ENCODE data around the gene B4GALT1. TPM values are rescaled to one million over a fixed set of nuclear protein-coding genes. Genes with fewer than 3 reads are reported as not detected.

B4GALT1 gene
- total RNA-seq, 4 donors from 2014 or later, result 40.9 to 59.6 (median 46.3) TPM

DNA sequence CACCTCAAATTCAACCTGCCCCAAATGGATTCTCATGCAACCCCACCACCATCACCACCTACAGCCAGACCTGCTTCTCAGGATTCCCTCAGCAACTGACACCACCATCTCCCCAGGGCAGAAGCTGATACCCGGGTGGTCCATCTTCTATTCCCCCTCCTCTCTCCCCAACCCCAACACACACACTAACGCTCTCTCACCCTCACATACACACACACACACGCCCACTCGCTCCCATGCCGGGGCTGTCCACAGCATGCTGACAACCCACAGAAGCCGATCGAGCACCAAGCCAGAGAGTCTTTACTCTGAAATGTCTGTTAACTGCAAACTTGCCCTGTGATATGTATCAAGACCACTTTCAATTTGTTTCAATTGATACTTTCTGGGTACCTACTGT, 28.4 kb downstream of the B4GALT1 start:
- H3K4me3 ChIP-seq (ENCODE audit: low read depth, poor library complexity, severe bottlenecking), result no peak overlapping the region
- TF ChIP-seq POLR2A (IDR thresholded peaks at IDR 0.05), result no peak
- TF ChIP-seq, protein P1, sequence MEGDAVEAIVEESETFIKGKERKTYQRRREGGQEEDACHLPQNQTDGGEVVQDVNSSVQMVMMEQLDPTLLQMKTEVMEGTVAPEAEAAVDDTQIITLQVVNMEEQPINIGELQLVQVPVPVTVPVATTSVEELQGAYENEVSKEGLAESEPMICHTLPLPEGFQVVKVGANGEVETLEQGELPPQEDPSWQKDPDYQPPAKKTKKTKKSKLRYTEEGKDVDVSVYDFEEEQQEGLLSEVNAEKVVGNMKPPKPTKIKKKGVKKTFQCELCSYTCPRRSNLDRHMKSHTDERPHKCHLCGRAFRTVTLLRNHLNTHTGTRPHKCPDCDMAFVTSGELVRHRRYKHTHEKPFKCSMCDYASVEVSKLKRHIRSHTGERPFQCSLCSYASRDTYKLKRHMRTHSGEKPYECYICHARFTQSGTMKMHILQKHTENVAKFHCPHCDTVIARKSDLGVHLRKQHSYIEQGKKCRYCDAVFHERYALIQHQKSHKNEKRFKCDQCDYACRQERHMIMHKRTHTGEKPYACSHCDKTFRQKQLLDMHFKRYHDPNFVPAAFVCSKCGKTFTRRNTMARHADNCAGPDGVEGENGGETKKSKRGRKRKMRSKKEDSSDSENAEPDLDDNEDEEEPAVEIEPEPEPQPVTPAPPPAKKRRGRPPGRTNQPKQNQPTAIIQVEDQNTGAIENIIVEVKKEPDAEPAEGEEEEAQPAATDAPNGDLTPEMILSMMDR (IDR thresholded peaks at IDR 0.05), result no peak
- 89 to 90% methylated on average over 7 of the region's 7 CpGs for WGBS, 2 donors
- intact Hi-C loops (cut with DNase I; ENCODE audit: low total_unique reads), result no loop called here
- peak in 1 of 2 donors; percentile 72 for DNase-seq (ENCODE audit: low spot score in 2 of 2)

DNA sequence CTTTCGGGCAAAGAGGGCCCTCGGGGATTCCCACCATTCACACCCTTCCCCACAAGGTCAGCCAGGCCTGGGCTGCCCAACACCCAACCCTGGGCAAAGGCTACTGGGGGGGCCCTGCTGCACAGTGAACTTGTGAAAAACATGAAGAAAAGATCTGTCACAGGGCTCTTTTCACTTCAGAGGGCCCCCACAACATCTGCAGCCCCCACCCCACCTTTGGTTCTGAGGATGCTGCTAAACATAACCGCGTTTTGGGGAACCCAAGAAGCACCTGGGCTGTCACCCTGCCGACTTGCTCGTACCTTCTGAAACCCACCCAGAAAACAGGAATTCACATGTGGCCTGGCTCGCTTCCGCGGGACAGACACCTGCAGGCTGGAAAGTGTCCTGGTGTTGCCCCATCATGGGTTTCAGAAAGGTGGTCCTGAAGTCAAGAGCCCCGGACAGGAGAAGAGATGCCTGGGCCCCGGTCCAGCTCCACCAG, 29.3 kb downstream of the B4GALT1 start:
- intact Hi-C loops (cut with DNase I; ENCODE audit: low total_unique reads), result no loop called here
- H3K4me3 ChIP-seq (ENCODE audit: low read depth, poor library complexity, severe bottlenecking), result no peak overlapping the region
- DNase-seq (ENCODE audit: low spot score in 2 of 2), result peak in 1 of 2 donors; percentile 81
- WGBS, 2 donors, result 91 to 92% methylated on average over 11 of the region's 11 CpGs
- TF ChIP-seq, protein P1 (IDR thresholded peaks at IDR 0.05), result no peak
- no peak for TF ChIP-seq POLR2A (IDR thresholded peaks at IDR 0.05)

DNA sequence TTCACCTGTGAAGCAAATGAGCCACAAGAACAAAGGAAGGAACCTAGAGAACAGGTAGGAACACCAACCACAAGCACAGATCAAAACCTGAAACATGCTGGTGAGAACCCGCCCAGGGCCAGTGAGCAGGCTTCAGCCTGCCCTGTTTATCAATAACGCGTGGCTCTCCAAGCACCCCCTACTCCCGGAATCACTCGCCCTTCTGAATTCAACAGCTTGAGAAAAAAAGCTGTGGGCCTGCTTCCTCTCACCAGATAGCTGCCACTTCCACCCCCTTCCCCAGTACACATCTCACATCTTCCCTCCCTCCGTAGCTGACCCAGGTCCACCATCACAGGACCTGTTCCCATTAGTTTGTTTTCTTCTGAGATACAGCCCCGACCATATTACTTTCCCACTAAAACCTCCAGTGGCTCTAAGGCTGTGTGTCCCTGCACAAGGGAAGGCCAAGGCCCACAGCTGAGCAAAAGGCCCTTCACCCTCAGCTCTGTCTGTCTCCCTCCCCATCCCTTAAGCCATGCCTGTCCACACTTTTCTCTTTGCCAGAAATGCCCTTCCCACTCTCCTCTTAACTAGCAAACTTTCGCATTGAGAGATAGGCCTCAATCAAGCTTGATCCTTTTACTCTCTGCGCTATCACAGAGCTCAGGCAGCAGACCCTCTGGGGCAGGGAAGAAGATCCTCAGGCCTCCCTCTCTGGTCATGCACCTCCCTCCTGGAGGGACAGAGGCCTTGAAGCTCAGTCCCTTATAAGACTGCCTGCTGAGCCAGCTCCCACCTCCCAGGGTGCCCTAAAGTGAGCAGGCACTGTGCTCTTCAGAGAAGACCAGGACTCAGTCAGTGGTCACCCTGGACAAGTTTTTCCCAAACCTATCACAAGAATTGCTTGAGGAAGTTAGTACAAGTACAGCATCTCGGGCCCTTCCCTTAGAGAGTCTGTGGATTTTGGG, 30.1 kb downstream of the B4GALT1 start:
- 63 to 70% methylated on average over 10 of the region's 10 CpGs for WGBS, 2 donors
- TF ChIP-seq, protein P1 (IDR thresholded peaks at IDR 0.05), result no peak
- no peak for TF ChIP-seq POLR2A (IDR thresholded peaks at IDR 0.05)
- intact Hi-C loops (cut with DNase I; ENCODE audit: low total_unique reads), result no loop called here
- peak in 1 of 2 donors; percentile 64 for DNase-seq (ENCODE audit: low spot score in 2 of 2)
- H3K4me3 ChIP-seq (ENCODE audit: low read depth, poor library complexity, severe bottlenecking), result no peak overlapping the region

DNA sequence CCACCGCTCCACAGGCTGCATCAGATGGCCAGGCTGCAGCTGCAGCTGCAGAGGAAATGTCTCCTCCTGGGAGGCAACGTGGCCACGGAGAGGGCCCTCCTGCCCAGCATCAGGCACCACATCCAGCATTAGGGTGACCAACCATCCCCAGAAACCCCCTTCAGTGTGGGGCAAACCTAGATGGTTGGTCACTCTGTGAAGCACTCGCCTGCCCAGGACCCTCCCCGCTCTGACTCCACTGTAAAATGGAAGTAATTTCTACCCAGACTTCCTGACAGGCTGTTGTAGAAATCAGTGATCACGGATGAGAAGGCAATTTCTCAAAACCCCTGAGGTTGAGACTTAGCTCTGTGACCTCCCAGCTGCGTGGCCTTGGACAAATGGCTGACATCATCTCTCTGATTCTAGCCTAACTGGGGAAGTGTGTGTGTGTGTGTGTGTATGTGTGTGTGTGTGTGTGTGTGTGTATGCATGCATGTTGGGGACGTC, 31.6 kb downstream of the B4GALT1 start:
- WGBS, 2 donors, result 64 to 70% methylated on average over 8 of the region's 8 CpGs
- DNase-seq (ENCODE audit: low spot score in 2 of 2), result no peak
- intact Hi-C loops (cut with DNase I; ENCODE audit: low total_unique reads), result no loop called here
- TF ChIP-seq POLR2A (IDR thresholded peaks at IDR 0.05), result no peak
- TF ChIP-seq, protein P1 (IDR thresholded peaks at IDR 0.05), result no peak
- no peak overlapping the region for H3K4me3 ChIP-seq (ENCODE audit: low read depth, poor library complexity, severe bottlenecking)

DNA sequence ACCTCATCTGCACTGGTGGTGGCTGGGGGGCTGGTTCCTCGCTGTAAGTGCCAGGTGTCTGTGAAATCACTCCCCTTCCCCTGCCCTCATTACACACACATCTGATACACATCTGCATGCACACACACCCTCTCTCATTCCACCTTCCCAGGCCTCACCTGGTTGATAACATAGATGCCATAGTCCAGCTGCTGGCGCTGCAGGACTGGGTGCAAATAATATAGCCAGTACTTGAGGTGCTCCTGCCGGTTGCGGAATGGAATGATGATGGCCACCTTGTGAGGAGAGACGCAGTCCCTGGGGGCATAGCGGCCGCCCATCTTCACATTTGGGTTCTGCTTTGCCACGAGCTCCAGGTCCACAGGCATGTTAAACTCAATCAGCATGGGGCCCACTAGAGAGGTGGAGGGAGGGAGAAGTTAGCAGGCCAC, 32.1 kb downstream of the B4GALT1 start:
- intact Hi-C loops (cut with DNase I; ENCODE audit: low total_unique reads), result no loop called here
- DNase-seq (ENCODE audit: low spot score in 2 of 2), result peak in 1 of 2 donors; percentile 80
- WGBS, 2 donors, result 91 to 94% methylated on average over 8 of the region's 8 CpGs

More for the DNA sequence above, 32.1 kb downstream of the B4GALT1 start:
- H3K4me3 ChIP-seq (ENCODE audit: low read depth, poor library complexity, severe bottlenecking), result no peak overlapping the region
- no peak for TF ChIP-seq POLR2A (IDR thresholded peaks at IDR 0.05)
- TF ChIP-seq, protein P1 (IDR thresholded peaks at IDR 0.05), result no peak

Measured in lower leg skin (tissue), 4 donors.